Epithelial cell of prostate (primary cell): ENCODE results near the gene TJP1.
"Not testable (repeated sequence)": the region's sequence is repeated elsewhere in the genome, so short reads cannot be mapped to it uniquely, and the experiment has no call there.

ENCODE experiments used
- DNase-seq: peaks from one replicate; pipeline ENCODE4 v3.0.0-alpha.2; 2011; ENCODE audit warnings: low read depth, low spot score
- H3K27ac ChIP-seq: fragments of 450-650 bp; 2 replicates; pipeline ENCODE4 v1.5.1; 2017; ENCODE audit warnings: mild to moderate bottlenecking

TJP1 gene

DNA sequence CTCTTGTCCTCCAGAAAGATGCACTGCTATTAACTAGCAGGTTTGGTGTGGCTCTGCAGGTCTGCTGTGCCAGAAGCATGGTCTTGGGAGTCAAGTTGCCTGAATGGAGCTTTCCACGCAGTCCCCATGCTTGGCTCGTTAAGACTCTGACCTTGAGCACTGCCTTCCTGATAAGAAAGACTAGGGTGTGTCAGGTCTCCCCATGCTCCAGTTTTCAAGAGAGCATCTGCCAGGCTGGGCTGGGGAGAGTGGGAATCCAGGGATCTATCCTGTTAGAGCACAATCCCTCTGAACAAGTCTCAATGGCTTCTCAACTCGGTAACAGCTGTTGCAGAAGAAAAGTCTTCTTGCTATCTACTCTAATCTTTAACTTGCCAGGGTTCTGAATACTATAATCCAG is 98.2 kb downstream of the TJP1 start:
- DNase-seq: no peak
- H3K27ac ChIP-seq: no peak overlapping the region

DNA sequence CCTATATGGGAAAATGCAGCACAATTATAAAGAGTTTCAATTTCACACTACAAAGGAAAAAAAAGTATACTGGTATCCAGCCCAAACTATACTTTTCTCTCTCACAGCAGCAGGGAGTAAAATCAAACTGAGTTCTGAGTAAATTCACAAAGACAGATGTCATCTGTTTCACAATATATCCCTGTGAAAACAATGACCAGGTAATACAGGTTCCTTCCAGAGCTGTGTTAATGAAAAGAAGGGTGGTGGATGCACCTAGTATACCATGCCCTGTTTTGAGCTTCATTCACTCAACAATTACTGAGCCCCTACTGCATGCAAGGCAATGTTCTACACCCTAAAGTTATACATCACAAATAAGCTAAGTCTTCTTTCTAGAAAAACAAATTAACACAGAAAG is 108.5 kb downstream of the TJP1 start:
- no peak for DNase-seq
- H3K27ac ChIP-seq: no peak overlapping the region

DNA sequence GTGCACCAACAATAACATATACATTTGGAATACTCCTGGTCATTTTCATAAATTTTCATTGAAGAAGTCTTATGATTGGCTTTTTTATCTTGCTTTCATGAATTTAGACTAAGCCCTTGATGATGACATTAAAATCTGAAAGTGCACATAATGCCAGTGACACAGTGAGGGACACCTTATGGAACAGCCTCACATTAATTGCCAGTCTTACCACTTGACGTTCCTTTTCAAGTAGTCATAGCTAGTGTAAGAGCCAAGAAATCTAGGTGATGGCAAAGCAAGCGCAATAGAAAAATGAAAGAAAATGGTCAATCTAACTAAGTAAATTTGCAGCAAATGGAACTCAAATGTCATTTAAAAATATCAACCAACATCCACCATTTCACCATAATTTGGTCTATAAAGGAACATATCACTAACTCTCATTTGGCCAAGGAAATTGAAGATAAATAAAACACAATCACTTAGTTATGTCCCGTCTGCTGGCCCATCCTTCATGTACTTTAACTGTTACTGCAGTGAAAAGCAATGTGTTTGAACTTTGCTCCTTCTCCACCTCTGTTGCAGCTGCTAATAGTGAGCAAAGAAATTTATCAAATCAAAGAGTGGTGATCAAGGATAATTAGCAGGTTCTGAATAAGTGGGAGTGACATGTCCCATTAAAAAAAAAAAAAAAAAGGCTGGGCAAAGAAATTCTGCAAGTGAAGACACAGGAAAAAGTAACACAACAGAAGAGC is 110.0 kb downstream of the TJP1 start:
- no peak for DNase-seq
- H3K27ac ChIP-seq: no peak overlapping the region

DNA sequence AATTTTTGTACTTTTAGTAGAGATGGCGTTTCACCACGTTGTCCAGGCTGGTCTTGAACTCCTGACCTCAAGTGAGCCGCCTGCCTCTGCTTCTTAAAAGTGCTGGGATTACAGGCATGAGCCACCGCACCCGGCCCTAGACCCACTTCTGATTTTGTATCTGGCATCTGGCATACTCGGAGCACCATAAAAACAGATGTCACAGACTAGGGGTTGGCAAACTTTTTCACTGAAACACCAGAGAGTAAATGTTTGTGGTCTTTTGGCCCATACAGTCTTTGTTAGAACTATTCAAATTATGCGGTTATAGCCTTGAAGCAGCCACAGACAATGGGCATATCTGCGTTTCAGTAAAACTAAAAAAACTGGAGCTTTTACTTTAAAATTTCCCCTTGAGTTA is 110.7 kb downstream of the TJP1 start:
- no peak for DNase-seq
- no peak overlapping the region for H3K27ac ChIP-seq

DNA sequence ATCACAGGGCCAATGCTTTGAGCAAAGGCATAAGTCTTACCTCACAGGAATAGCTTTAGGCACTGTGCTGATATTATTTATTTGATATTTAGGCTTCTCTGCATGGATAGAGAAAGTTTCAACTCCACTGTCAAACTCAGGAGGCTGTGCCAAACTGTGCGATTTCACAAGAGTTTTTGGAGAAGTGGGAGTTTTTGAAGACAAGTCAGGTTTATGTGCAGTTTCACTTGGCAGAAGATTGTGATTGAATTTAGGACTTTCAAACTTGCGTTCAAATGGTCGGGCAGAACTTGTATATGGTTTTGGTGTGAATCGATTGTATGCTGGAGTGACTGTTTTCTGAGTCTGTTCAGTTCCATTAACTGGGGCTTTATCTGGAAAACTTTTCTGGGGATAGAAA is 113.7 kb downstream of the TJP1 start:
- H3K27ac ChIP-seq: no peak overlapping the region
- DNase-seq: no peak

DNA sequence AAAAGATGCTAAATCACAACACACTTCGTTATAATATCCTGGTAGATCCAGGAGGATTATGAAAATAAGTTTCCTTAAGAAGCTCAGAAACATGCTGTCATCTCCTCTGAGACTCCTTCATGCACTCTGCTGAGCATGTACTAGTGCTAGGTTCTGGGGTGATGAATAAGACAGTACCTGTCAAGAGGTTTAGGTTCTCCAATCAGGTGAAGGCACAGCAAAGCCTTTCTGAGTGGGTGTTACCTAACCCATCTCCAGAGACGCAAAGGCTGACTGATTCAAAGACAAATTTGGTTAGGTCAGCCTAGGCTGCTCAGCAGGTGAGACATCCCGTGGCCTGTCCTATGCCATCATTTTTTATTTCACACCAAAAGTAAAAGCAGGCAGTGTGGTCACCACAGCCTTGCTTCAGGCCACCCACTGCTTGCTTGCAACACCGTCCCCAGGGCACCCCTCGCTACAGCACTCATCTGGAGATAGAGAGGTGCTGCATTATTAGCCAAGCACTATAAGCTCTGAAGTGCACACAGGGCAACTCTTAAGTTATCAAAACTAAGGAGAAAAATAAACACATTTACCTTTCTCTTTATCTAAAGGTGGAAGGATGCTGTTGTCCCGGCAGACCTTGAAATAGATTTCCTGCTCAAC is 117.2 kb downstream of the TJP1 start:
- no peak overlapping the region for H3K27ac ChIP-seq
- no peak for DNase-seq

DNA sequence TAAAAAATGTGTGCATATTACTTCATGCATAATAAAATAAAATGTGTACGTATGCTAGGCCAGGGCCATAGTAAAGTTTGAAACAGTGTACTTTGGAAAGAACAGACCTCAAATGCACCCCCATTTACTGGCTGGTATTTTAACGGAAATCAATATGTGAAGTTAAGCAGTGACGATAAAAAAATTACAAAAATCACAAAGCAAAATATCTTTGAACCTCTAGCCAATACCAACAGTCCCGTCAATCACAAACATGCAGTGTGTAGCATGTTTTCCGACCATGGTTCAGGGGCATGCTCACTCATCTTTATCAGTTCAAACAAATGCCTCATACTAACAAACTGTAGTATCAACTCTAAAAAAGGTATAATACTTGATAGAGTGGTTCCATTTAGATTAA is 121.1 kb downstream of the TJP1 start:
- no peak overlapping the region for H3K27ac ChIP-seq
- DNase-seq: no peak

DNA sequence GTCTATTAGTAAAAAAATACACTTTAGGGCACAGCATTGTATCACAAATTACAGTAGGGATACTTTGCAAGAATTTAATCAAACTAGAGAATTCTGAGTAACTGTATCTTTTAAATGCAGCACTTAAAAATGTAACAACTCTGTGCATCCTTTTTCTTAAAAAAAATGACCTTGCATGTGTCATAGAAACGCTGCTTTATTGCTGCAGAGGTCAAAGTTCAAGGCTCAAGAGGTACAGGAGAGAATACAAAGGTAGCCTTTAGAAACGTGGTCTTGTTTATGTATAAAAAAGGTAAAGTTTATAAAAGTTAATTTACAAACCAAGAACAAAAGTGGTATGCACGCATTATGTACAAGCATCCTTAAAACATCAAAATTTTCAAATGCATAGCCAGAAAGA is 122.0 kb downstream of the TJP1 start:
- no peak overlapping the region for H3K27ac ChIP-seq

DNA sequence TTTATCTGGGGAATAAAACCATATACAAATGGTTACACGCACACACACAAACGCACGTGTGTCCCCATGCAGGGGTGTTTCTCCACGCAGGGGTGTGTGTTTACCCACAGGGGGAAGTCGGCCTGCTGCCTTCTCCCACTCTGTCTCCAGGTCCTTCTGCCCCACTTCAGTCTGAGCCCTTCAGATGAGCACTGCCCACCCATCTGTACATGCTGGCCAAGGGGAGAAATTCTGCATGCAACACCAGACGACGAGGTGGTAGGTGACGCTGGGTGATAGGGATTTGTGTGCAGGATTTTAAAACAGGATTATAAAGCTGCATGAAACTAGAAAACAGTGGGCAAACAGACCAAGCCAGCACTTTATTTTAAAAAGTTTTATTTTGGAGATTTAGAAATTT is 122.5 kb downstream of the TJP1 start:
- H3K27ac ChIP-seq: no peak overlapping the region
- no peak for DNase-seq

More for the DNA sequence above, 122.0 kb downstream of the TJP1 start:
- no peak for DNase-seq

DNA sequence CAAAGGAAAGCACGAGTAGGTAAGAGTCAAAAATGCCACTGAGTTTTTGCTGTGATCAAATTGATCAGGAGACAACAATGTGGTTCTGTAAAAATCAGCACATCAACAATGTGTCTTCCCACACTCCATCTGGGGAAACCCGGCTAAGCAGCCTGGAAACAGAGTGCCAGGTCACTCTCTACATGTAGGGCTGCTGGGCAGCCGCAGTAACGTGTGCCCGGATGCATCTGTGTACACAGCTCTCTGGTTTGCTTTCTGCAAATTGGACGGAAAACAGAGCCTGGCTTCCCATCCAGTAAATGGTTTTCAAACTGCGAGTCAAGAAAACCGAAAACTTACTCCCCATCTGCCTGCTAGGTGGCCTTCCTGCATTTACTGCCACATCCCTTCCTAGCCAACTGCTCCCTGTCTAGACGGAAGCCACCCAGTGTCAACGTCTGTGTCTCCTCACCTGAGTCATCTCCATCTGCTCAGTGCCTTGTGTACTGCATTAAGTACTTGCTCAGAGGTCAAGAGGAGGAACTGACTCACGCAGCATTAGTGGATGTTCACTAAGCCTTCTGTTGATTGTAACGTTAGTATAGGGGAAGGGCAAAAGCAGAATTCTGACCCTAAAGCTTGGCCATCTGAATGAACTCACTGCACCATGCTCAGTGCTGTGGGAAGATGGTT is 124.1 kb downstream of the TJP1 start:
- peak overlapping the region; percentile 18 for H3K27ac ChIP-seq
- DNase-seq: peak; percentile 74

DNA sequence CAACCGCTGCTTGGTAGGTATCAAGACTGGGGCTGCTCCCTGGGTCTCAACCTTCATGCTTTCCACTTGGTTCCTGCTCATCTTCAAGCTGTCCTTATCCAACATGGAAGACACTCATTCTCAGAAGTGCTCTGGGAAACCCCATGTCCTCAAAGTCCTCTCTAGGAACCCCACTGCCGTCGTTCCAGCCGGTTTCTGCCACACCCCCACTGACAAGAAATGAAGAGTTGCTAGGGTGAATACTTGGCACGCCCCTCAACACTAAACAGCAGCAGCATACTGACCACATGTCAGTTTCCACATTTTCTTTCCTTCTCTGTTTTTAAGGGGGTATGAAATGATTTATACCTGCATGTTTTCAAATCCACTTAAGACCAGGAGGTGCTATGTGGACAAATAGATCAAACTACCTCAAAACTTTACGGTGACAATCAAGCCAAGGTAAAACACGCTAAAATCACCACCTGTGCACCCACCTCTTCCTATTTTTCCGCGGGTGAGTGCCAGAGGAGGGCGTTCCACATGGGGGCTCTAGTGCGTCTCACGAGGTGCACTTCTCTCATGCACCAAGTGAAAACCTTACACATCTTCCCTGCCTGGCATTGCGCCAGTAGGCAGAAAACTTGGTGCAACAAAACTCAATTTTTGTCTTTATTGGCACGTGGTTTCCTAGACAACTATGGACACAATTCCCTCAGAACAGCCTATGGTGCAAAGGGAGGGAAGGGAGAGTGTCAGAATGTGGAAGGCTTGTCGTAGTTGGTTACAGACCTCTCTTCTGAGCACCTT is 125.1 kb downstream of the TJP1 start:
- no peak for DNase-seq
- no peak overlapping the region for H3K27ac ChIP-seq

DNA sequence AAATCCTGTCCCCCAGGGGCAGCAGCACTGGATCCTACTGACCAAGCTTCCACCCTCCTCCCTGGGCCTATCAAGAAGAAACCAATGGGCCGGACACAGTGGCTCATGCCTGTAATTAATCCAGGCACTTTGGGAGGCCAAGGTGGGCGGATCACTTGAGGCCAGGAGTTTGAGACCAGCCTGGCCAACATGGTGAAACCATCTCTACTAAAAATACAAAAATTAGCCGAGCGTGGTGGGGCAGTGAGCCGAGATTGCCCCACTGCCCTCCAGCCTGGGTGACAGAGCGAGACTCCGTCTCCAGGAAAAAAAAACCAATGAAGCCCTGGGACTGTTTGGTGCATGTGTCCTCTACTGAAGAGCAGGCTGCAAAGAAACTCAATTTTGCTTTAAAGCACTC is 125.8 kb downstream of the TJP1 start:
- DNase-seq, H3K27ac ChIP-seq: not testable (repeated sequence)

DNA sequence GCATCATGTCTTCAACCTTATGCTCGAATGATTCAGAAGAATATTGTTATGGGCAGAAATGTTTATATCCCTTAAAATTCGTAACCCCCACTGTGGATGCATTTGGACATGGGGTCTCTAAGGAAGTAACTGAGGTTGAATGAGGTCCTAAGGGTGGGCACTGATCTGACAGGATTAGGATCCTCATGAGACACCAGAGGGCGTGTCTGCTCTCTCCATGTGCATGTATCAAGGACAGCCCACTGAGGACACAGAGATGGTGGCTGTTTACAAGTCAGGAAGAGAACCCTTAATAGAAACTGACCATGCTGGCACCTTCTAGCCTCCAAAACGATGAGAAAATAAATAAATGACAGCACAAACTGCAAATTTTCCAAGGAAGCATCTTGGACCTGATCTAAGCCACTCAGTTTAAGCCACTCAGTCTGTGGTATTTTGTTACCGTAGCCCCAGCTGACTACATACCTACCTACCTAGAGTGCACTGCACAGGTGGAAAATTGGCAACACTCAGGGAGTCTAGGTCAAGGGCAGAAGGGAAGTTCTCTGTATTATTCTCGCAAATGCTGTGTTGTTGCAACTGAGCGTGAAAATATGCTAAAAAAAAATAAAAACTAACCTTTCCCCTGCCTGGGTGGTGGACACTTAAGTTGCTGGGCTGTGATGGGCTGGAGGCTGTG is 126.6 kb downstream of the TJP1 start:
- no peak for DNase-seq

DNA sequence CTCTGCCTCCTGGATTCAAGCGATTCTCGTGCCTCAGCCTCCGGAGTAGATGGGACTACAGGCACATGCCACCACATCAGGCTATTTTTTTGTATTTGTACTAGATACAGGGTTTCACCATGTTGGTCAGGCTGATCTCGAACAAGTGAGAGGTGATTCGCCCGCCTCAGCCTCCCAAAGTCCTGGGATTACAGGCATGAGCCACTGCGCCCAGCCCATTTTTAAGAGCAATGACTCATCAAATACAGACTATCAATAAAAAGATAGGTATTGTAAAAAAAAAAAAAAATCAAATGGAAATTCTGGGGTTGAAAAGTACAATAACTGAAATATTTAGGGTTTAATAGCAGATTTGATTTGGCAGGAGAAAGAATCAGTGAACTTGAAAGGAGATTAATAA is 129.0 kb downstream of the TJP1 start:
- H3K27ac ChIP-seq: no peak overlapping the region
- no peak for DNase-seq

More for the DNA sequence above, 126.6 kb downstream of the TJP1 start:
- H3K27ac ChIP-seq: no peak overlapping the region

DNA sequence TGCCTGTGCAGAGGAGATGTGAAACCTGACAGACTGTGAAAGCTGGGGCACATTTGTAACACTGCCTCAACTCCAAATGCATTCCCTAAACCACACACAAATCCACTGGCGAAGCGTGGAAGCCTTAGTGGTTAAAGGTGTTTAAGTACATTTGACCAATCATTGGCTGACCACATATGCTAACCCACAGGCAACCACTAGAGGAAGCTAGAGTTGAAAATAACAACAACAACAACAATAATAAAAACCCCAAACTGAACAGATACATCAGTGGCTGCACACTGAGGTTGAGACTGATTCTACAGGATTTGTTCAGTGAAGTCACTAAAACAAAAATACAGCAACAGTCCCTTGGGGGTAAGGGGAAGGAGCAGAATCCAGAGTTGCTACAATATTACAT is 129.7 kb downstream of the TJP1 start:
- no peak overlapping the region for H3K27ac ChIP-seq
- no peak for DNase-seq

DNA sequence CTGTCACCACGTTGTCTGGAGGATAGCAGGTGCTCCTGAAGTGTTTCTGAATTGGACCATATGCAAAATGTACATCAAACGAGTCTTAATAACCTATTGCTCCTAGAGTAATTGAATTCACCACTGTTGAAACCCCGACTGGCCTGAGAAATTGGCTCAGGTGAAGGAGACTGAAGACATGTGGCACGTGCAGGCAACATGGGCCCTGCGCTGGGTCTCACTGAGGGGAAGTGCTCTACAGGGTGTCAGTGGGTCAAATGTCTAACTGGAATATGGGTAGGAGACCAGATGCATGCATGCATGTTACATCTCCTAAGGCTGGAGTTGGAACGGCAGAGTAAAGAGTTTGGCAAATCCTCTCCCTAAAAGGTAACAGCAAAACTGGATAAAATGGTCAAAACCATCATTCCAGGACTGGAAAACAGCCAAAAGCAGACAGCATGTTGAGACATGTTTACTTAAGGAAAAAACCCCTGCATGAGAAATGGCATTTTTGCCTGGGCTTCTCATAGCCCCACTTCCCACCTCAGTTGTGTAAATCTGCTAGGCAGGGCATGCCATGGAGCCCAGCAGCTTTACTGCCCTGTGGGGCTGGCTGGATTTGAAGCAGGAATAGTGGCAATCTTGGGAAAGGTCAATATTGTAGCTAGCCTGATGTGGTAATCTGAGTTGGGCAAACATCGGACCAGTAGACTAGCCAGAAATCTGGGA is 131.3 kb downstream of the TJP1 start:
- no peak for DNase-seq
- no peak overlapping the region for H3K27ac ChIP-seq

DNA sequence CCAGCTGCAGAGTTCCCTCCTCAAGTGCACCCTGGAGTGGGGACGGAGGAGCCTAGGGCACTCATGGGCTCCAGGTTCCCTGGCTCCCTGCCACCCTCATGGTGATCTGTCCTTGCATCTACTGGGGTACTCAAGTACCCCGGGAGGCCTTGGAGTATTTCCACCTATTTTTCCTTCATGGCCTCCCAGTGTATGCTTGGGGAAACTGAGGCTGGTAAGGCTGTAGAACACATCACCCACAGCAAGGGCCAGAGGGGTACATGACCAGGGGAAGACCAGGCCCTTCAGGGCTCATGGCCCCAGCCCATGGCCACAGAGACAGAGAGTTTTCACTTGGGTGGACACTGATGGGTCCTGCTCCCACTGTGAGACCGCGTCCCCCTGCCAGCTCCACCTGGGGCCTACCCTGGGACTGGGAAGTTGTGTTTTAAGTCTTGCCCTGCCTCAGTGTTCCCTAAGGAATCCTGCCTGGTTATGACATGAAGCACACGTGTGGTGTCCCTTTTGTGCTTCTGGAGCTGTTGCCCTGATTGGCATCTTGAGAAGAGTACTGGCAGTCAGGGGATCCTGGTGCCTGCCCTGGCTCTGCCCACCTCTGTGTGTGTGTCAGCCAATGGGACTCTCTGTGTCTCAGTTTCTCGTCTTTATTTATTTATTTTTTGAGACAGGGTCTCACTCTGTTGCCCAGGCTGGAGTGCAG is 132.8 kb downstream of the TJP1 start:
- DNase-seq: no peak
- no peak overlapping the region for H3K27ac ChIP-seq

DNA sequence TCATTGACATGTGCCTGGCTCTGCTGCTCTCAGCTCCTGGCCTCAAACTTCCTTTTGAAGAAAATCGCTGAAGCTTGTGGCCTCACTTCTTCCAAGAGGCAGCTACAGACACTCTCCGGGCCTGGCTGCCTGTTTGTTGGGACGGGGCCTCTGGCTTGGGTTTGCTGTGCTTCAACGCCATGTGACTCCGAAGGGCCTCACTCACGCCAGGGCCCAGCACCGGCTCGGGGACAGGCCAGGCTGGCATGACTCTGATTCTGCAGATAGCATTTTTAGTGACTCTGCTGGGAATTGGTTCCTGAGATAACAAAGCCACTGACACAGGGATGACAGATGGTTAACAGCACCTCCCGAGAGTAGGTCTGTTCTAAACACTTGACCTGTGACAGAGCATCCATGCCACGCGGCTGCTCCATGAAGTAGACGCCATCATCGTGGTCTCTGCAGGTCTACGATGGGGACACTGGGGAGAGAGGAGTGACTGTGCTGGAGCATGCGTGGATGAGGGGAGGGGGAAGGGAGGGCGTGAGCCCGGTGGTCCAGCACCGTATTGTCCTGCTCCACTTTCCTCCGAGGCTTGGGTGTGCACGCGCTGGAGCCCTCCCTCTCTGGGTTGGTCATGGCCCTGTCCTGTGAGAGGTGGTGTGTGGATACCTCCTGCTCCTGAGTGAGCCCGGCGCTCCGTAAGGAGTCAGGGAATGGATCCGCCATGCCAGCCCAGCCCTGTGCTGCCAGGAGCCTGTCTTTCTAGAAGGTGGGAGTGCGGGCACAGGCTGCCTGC is 133.6 kb downstream of the TJP1 start:
- DNase-seq: no peak
- H3K27ac ChIP-seq: no peak overlapping the region
